Suppressor macrophage (primary cell): Measurements from ENCODE around the gene KRTAP12-4.
"Not testable (repeated sequence)": the region's sequence is repeated elsewhere in the genome, so short reads cannot be mapped to it uniquely, and the experiment has no call there.

Experiments
- DNase-seq, 4 experiments: peaks; one replicate each; pipeline ENCODE4 v3.0.0-alpha.2; 2020 to 2022
- total RNA-seq, 17 experiments: gene quantifications; one replicate each; lab custom pipeline; 2026; ENCODE audit warnings: mixed read lengths in 6 of 17, inconsistent platforms in 3 of 17; lab: John Stamatoyannopoulos, UW

KRTAP12-4 gene, protein sequence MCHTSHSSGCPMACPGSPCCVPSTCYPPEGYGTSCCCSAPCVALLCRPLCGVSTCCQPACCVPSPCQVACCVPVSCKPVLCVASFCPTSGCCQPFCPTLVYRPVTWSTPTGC
- total RNA-seq = 0 reads per million in 17 experiments

DNA sequence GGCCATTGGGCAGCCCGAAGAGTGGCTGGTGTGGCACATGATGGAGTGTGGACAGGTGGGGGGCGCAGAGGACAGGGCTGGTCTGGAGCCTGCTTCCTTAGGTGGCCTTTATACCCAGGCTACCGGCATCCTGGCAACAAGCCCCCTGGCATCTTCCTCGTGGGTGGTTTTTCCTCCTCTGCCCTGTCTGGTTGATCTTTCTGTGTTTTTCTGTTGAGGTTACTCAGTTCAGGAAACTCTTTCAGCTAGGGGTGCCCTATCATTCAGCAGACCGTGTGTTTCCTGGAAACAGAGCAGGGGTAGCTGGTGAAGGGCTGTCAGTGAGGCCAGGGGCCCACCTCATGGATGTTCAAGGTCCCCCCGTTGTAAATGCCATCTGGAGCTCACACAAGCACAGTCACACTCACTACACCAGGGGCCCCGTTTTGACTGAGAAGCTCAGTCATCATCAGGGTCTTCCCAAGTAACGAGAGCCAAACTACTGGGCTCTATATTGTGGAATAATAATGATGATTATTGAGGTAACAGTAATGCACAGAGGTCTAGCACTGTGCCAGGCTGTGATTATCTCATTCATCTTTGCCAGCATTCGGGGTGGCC lies at the start of gene KRTAP12-4:
Gene KRTAP12-4 (minus strand): TSS at position 84 of the 600 bp plus-strand sequence. CDS start 45 bp downstream, at position 39.
- DNase-seq = no peak

DNA sequence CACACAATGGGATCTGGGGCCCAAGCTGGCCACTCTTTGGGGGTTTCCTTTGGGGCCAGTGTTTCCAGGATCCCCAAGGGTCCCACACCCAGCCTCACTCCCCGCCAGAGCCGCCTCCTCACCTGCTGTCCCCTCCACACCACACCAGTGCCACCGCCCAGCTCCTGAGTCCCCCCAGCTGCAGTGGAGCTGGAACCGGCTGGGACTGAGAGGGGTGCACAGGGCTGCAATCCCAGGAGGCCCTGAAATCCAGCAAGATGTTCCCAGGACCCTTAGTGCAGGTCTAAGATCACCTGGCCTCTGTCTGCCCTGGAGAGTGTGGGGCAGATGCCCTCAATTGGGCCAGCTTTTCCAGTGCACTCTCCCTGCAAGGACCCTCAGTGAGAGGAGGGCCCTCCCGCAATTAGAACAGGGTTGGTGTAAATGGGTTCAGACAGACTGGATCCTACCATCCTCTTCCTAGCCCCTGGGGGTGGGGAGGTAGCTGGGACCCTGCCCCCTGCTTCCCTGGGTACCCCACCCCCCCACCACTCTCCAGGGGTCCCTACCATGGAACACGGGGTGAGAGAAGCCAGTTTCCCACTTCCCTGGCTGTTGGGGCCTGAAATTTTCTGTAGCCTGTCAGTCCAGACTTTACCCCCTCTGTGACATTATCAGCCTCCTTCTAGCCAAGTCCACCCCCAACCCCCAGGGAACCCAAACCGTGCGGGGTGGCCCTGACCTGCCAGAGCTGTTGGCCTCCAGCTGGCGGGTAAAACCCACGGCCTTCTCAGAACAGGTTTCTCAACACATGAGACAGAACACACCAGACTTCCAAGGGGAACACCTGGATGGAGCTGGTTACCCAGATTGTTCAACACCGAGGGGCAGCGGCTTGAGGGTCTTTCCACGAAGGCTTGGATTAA lies 49.5 kb upstream of the KRTAP12-4 start:
- no peak for DNase-seq

DNA sequence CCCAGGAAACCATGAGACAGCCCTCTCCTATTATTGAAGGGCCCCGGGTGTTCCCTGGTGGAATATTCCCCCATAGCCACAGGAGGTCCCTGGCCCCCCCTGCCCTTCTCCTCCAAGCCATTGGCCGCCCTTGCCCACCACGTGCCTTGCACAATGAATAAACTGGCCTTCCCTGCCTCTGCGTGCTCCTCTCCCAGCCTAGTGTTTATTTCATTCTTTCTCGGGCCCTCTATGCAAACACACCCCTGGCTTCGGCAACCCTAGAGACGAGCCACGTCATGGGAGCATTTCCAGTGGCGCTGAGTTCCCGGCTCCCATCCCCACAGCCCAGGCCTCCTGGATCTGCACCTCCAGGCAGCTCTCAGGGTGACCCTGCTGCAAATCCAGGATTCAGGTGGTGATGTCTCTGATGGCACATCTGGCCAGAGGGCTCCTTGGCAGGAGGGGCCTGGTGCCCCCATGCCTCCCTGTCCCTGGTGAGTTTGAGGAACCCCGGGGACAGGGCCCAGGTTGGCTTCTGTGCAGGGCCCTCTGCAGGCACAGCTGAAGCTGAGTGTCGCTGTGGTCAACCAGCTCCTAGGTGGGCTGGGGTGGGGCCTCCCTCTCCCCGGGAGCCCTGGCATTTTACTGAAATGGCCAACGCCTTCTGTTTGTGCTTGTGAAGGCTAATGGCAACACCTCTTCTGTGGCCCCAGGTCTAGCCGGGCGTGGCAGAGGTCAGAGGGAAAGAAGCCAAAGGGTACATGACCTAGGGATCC lies 48.7 kb upstream of the KRTAP12-4 start:
- no peak for DNase-seq

DNA sequence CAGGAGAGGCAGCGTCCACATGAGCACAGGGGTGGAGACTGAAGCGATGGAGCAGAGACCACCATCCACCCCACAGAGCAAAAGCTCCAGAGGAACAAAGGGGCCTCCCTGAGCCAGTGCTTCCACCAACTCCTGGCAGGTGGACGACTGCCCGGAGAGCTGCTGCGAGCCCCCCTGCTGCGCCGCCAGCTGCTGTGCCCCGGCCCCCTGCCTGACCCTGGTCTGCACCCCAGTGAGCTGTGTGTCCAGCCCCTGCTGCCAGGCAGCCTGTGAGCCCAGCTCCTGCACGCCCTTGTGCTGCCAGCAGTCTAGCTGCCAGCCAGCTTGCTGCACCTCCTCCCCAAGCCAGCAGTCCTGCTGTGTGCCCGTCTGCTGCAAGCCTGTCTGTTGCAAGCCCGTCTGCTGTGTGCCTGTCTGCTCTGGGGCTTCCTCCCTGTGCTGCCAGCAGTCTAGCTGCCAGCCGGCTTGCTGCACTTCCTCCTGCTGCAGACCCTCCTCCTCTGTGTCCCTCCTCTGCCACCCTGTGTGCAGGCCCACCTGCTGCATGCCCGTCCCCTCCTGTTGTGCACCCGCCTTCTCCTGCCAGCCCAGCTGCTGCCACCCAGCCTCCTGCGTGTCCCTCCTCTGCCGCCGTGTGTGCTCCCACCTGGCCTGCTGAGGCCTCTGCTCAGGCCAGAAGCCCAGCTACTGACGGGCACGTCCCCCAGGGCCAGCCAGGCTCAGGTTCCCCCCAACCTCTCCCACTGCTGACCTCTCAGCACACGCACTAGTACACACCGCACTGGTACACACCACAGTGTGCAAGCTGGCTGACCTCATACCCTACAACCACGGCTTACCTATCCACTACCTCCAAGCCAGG lies 47.9 kb upstream of the KRTAP12-4 start:
- DNase-seq = no peak

DNA sequence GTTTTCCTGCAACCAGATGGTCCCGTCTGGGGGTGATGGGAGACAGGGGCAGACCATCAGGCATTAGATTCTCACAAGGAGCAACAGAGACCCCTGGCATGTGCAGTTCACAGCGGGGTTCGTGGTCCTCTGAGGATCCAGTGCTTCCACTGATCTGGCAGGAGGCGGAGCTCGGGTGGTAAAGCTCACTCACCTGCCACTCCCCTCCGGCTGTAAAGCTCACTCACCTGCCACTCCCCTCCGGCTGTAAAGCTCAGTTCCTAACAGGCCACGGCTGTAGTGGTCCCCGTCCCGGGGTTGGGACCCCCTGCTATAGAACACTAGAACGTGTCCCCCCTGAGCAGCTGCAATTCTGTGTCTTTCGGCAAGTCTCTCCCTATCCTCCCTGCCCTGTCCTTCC lies 47.1 kb upstream of the KRTAP12-4 start:
- no peak for DNase-seq

DNA sequence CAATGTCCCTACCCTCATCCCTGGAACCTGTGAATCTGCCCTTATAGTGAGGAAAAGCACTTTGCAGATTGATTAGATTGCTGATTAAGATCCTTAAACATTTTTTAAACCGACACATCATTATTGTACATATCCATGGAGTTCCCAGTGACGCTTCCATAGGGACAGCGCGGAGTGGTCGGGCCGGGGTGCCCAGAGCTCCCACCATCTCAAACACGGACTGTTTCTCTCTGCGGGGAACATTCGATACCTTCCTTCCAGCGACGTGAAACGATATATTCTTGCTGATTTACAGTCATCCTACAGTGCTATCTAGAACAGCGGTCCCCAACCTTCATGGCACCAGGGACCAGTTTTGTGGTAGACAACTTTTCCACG lies 46.6 kb upstream of the KRTAP12-4 start:
- no peak for DNase-seq

DNA sequence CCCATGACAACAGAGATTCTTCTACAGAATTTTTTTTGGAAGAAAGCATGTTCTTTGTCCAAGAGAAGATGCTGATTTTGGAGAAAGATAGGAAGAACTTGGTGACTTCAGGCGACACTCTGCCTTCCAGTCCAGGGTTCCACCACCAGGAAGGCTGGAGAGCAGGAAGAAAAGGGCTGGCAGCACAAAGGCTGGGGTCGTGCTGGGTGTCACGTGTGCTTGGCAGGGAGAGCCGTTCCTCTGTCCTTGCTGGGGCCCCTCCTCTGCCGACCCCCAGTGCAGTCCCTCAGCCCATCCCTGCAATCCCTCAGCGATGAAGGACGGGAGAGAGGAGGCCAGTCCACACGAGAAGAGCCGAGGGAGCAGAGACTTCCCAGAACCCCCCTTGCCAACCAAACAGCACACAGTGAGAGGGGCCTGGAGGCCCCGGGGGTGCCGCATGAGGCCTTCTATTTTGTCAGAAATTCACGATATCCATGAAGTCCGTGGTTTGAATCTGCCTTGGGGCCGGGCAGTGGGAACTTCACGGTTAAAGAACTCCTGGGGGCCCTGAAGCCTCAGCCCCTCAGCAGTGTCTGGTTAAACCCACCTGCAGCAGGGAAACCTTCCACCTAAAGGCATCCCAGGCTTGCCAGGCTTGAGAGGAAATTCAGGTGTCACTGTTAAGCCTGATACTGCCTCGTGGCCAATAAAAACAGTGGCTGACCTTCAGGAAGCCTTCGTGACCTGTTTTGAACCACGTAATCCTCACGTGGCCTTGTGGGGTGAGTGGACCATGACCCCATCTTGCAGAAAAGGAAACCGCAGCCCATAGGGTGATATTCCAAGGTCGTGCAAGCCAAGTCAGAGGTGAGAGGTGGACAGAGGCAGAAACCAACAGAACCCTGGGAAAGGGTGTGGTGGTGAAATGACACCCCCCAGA lies 45.9 kb upstream of the KRTAP12-4 start:
- no peak for DNase-seq

DNA sequence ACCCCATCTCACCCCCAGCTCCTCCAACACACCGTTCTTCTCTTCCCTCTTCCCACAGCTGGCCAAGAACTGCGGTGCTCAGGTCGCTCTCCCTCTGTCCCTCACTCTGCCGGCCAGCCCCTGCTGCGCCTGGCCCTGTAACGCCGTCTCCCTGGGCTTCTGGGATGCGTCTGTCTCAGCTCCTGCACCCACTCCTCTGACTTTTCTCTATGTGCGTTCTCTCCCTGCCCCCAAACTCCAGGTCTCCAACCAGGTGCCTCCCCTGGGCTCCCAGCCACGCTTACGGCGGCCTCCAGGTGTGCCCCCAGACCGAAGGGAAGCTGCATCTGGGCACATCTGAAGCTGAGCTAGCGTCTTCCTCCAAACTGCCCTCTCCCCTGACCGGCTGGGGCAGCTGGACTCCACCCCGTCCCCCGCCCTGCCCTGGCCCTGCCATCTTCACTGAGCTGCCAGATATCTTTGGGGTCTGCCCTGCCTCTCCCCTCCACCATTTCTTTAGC lies 45.1 kb upstream of the KRTAP12-4 start:
- DNase-seq = no peak

DNA sequence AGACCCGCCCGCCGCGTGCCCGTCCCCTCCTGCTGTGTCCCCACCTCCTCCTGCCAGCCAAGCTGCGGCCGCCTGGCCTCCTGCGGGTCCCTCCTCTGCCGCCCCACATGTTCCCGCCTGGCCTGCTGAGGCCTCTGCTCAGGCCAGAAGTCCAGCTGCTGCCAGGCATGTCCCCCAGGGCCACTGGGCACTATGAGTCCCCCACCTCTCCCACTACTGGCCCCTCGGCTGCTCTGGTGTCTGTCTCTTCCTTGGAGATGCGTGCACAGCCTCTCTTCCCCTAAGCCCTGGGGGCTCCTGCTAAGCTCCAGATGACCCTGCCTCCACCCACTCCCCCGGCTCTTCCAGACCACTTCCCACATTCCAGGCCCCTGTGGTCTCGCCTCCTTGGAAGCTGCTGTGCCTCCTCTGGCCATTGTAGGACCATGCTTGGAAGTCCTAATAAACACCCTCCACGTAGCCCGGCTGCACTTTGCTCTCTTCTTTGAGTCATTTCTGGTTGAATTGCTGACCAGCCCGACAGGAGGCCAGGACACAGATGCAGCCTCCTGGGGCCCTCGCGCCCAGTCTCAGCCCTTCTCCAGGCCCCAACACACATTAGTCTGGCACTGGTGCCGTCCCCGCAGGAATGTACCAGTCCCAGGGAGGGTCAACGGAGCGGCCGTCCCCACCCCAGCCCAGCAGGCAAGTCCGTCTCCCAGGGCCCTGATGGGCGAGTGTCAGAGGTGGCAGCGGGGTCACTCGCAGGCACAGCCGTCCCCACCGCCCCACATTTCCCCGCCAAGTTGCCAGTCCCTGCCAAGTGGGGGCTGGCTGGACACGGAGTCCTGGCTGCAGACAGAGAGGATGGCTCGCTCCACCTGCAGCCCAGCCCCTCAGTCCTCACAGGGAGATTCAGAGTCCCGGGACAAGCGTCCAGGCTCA lies 43.6 kb upstream of the KRTAP12-4 start:
- DNase-seq = no peak

DNA sequence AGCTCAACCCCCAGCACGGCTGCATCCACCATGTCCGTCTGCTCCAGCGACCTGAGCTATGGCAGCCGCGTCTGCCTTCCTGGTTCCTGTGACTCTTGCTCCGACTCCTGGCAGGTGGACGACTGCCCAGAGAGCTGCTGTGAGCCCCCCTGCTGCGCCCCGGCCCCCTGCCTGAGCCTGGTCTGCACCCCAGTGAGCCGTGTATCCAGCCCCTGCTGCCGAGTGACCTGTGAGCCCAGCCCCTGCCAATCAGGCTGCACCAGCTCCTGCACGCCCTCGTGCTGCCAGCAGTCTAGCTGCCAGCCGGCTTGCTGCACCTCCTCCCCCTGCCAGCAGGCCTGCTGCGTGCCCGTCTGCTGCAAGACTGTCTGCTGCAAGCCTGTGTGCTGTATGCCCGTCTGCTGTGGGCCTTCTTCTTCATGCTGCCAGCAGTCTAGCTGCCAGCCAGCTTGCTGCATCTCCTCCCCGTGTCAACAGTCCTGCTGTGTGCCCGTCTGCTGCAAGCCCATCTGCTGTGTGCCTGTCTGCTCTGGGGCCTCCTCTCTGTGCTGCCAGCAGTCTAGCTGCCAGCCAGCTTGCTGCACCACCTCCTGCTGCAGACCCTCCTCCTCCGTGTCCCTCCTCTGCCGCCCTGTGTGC lies 42.8 kb upstream of the KRTAP12-4 start, which contains the start of gene KRTAP10-12:
Gene KRTAP10-12 (plus strand): TSS at position 1 of the 639 bp plus-strand sequence. CDS start 30 bp downstream, at position 31.
- DNase-seq = not testable (repeated sequence)

DNA sequence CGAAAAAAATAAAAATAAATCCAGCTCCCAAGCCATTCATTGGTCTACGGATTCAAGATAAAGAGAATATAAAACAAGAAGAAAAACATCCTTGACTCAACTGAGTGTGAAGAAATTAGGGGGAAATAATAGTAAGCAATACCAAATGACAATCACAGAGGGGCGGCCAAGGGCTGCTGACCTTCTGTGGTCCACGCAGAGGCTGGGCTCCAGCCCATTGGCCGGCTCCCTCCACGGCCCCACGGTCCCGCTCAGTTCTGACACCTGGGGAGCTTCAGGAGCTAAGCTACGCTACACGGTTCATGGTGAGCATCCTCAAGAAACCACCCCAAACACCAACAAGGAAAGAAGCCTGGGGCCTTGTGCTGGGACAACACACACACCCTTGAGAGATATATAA lies 42.1 kb upstream of the KRTAP12-4 start:
- DNase-seq = no peak

DNA sequence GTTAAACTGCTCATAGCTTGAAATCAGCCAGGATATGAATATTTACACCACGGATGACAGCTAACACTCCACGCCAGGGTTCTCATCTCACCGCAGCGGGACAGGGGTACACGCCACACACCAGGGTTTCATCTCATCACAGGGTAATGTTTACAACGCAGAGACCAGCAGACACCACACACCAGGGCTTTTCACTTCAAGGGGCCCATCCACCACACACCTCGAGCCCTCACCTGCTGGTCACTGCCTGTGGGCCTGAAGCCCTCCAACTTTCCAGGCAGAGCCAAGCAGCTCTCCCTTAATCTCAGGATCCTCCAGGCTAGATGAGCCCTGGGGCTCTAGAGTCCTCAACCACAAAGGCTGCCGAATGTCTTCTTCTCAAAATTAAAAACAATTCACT lies 41.2 kb upstream of the KRTAP12-4 start:
- DNase-seq = no peak

DNA sequence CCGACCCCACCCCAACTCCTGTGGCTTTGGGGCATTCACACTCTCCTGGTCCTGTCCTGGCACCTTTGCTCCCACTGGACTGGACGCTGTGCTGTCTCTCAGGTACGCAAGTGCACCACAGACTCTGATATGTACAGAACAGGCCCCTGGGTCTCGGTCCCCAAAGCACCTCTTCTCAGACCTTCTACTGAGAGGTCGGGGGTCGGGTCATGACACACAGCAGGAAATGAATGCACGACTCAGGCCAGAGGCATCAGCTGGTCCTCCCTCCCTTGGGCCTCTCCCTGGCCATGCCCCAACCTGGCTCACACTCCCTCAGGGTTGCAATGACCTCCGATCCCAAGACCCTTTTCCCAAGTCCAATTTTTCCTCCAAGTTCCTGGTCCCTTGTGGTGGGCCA lies 40.7 kb upstream of the KRTAP12-4 start:
- DNase-seq = no peak

DNA sequence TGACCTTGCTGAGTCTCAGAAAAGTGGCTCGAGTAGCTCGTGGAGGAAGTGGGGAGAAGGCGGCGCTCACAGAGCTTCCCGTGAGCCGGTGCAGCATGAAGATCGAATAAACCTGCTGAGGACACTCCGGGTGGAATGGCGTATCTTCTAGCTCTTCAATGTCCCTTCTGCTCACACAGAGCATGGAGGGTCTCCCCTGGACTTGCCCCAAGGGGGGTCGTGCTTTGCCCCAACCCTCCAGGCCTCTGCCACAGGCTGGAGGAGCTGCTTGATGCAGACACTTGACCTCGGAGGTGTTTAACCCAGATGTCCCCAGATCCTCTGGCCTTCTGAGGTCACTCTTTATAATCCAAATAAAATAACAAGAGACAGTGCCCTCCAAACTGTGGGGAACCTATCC lies 40.3 kb upstream of the KRTAP12-4 start:
- no peak for DNase-seq

DNA sequence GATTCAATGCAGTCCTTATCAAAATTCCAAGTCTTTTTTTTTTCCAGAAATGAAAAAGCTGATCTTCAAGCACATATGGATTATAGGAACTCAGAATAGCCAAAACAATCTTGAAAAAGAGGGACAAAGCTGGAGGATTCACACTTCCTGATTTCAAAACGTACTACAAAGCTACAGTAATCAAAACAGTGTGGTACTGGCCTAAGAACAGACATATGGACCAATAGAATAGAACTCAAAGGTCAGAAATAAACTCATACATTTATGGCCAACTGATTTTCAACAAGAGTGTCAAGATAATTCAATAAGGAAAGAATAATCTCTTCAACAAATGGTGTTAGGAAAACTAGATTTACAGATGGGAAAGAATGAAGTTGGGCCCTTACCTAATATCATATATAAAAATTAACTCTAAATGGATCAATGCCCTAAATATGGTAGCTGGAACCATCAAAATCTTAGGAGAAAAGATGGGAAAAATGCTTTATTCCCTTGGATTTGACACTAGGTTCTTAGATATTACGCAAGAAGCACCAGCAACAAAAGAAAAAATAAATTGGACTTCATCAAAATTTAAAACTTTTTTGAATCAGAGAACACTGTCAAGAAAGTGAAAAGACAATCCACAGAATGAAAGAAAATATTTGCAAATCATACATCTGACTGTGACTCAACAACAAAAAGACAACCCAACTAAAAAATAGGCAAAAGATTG lies 38.5 kb upstream of the KRTAP12-4 start:
- DNase-seq = no peak

DNA sequence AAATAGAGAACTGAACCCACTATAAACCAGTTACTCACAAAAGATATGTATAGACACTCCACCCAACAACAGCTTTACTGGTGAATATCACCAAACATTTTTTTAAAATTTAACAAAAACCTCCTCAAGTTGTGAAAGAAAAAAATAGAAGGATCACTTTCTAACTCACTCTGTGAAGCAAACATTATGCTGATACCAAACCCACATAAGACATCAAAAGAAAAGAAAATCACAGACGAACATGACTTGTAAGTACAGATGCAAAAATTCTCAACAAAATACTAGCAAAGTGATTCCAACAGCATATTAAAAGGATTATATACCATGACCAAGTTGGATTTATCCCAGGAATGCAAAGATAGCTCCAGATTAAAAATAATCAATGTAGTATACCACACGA lies 37.2 kb upstream of the KRTAP12-4 start:
- no peak for DNase-seq

DNA sequence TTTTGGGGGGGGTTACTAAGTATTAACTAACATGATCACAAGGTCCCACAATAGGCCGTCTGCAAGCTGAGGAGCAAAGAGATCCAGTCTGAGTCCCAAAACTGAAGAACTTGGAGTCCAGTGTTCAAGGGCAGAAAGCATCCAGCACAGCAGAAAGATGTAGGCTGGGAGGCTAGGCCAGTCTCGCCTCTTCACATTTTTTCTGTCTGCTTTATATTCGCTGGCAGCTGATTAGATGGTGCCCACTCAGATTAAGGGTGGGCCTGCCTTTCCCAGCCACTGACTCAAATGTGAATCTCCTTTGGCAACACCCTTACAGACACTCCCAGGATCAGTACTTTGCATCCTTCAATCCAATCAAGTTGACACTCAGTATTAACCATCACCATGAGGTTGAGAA lies 35.3 kb upstream of the KRTAP12-4 start:
- DNase-seq = not testable (repeated sequence)

DNA sequence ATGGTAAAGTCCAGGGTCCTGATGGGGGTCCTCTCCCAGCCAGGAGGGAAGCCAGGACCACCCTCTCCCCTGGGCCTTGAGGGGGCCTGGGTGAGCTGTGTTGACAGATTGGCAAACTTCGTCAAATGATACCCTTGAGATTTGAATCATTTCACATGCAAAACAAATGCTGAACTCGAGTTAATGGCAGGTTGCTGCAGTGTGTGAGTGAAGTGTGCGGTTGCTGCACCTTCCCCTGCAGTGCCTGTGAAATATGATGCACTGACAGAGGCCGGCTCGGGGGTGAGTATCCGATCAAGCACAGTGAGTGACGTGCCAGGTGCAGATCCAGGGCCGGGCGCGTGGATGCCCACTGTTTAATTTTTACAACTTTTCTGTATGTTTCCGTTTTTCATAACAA lies 33.2 kb upstream of the KRTAP12-4 start:
- DNase-seq = no peak
